Measurements from ENCODE around the gene QTRT2.

The QTRT2 gene

GRCh38 chr3:114127517-114127916 is 71.0 kb downstream of the QTRT2 start:
- DNase-seq = no peak

- no peak for DNase-seq
Observed at GRCh38 chr3:114128231-114128630, 71.7 kb downstream of the QTRT2 start.

GRCh38 chr3:114128826-114129225 is 72.3 kb downstream of the QTRT2 start:
- no peak for DNase-seq

- DNase-seq = no peak
Observed at GRCh38 chr3:114132500-114132899, 76.0 kb downstream of the QTRT2 start.

- DNase-seq = no peak
Observed at GRCh38 chr3:114133947-114134346, 77.4 kb downstream of the QTRT2 start.
